ENCODE data around the gene GRHPR. TPM values are rescaled to one million over a fixed set of nuclear protein-coding genes. Genes with fewer than 3 reads are reported as not detected.
A peak's percentile ranks its signal among the peaks of the same experiment; 100 is the strongest.

The GRHPR gene
- total and polyA plus RNA-seq, 2 of the 8 experiments (the other 6 are each of a cell fraction or from before 2014, with no cell fraction given): 97.0 to 201 TPM

- H2BK12ac ChIP-seq (ENCODE audit: low read depth, low read length): no peak overlapping the region
- no peak for FAIRE-seq
- no peaks in the 10 kb centered on the region for H3K9me3 ChIP-seq (ENCODE audit: insufficient read depth in 2 of 2, low read depth in 1 of 2, low read length in 1 of 2)
- peaks cover 33 to 69% (median 54%) of the 10 kb centered on the region in 4 experiments for H3K36me3 ChIP-seq (ENCODE audit: control insufficient read depth in 2 of 4, insufficient read depth in 4 of 4, low read length in 3 of 4)
- no peak overlapping the region for H3K27ac ChIP-seq (ENCODE audit: low read depth, low read length)
- H3K4me1 ChIP-seq (replicated peaks in 1 of 4; ENCODE audit: control insufficient read depth in 3 of 4, insufficient read depth in 4 of 4, low read length in 3 of 4): peaks cover 3 to 15% (median 9%) of the 10 kb centered on the region in 4 experiments
- no peak overlapping the region for H2BK5ac ChIP-seq (ENCODE audit: low read depth, low read length)
- peaks cover 0 to 19% of the 10 kb centered on the region in 2 experiments; a peak in 2 of 4 replicates for H3K79me2 ChIP-seq (ENCODE audit: control insufficient read depth in 1 of 2, insufficient read depth in 2 of 2, low read length in 2 of 2)
- H3K27me3 ChIP-seq (replicated peaks in 1 of 4; ENCODE audit: control insufficient read depth in 3 of 4, extremely low read depth in 1 of 4, insufficient read depth in 3 of 4, low read length in 3 of 4): no peaks in the 10 kb centered on the region
- H4K8ac ChIP-seq (ENCODE audit: extremely low read depth, insufficient read depth, low read length): peak overlapping the region; percentile 79
- H3K23me2 ChIP-seq (ENCODE audit: low read depth, low read length): peaks cover 4% of the 10 kb centered on the region; the same call in 1 of the 2 replicates
- peaks cover 11 to 29% of the 10 kb centered on the region in 2 experiments for H4K20me1 ChIP-seq (replicated peaks in 1 of 2; ENCODE audit: control insufficient read depth in 1 of 2, insufficient read depth in 2 of 2, low read length in 2 of 2)
- H3K14ac ChIP-seq (ENCODE audit: insufficient read length): no peak overlapping the region
- no peak overlapping the region for H3K56ac ChIP-seq (replicated peaks; ENCODE audit: insufficient read length, low read depth, low read length)
- no peak overlapping the region for H4K91ac ChIP-seq (replicated peaks; ENCODE audit: insufficient read length, low read length)
- H2AK5ac ChIP-seq (ENCODE audit: low read depth, low read length): no peak overlapping the region
- no peak for DNase-seq (ENCODE audit: low read depth in 1 of 2, low spot score in 2 of 2)
- no peak overlapping the region for H2BK120ac ChIP-seq (replicated peaks; ENCODE audit: low read depth, low read length)
- H3K9ac ChIP-seq (replicated peaks in 1 of 4; ENCODE audit: extremely low read depth in 1 of 4, low read depth in 3 of 4, low read length in 3 of 4): no peak overlapping the region
- 94% methylated on average over 5 of the region's 5 CpGs; no CpG with 5 or more reads in 1 of the 2 experiments for WGBS, 2 experiments (ENCODE audit: extremely low coverage in 1 of 2, insufficient coverage in 1 of 2, insufficient read length in 1 of 2, insufficient replicate concordance in 2 of 2, low coverage in 1 of 2, low lambda C conversion rate in 2 of 2, missing lambda C conversion rate in 1 of 2)
- H3K79me1 ChIP-seq (ENCODE audit: low read depth, low read length): peaks cover 2% of the 10 kb centered on the region
- H2AFZ ChIP-seq (ENCODE audit: low read length): no peak overlapping the region
- H2BK20ac ChIP-seq (ENCODE audit: low read length): no peak overlapping the region
- H2BK15ac ChIP-seq (ENCODE audit: low read length): no peak overlapping the region
- no peak overlapping the region for H3K4ac ChIP-seq (replicated peaks; ENCODE audit: insufficient read length, low read depth, low read length)
- TF ChIP-seq USF2 (IDR thresholded peaks at IDR 0.05; ENCODE audit: low read length) (no peak), BACH1 (IDR thresholded peaks at IDR 0.05; ENCODE audit: low read length) (no peak), ASH2L (IDR thresholded peaks at IDR 0.05; ENCODE audit: low read length) (no peak), HDAC2 (IDR thresholded peaks at IDR 0.05; ENCODE audit: borderline replicate concordance in 1 of 2, low read depth in 2 of 2, low read length in 2 of 2) (no peak), RNF2 (IDR thresholded peaks at IDR 0.05; ENCODE audit: borderline replicate concordance, low read depth, low read length, missing control alignments, poor library complexity, severe bottlenecking) (no peak), ATF2 (IDR thresholded peaks at IDR 0.05; ENCODE audit: low read length) (no peak), CTCF (IDR thresholded peaks at IDR 0.05; ENCODE audit: control extremely low read depth in 1 of 3, insufficient read depth in 1 of 3, low read depth in 1 of 3, low read length in 3 of 3) (no peak)
- H3K23ac ChIP-seq (ENCODE audit: insufficient read length): no peak overlapping the region
- CTCF ChIA-PET (ENCODE audit: partially characterized antibody): interaction anchor here (0.9 to 1.4 kb wide), 2 partner anchors 25 to 28 kb away, joined by 3 to 6 read pairs; no protein-coding TSS in a partner anchor
- H4K5ac ChIP-seq (ENCODE audit: insufficient read length, low read depth, low read length): no peak overlapping the region
- no peak overlapping the region for H3K4me2 ChIP-seq (ENCODE audit: insufficient read depth in 1 of 2, low read depth in 2 of 2, low read length in 2 of 2)
- H3K18ac ChIP-seq (ENCODE audit: extremely low read depth, low read length): no peak overlapping the region
- POLR2A ChIA-PET (ENCODE audit: partially characterized antibody): interaction anchor here (0.8 to 3.2 kb wide), 8 partner anchors 8 to 30 kb away, joined by 3 to 14 read pairs (median 4); no protein-coding TSS in a partner anchor
- no peak overlapping the region for H3K4me3 ChIP-seq (ENCODE audit: extremely low read depth in 1 of 4, insufficient read depth in 2 of 4, low read depth in 3 of 4, low read length in 4 of 4)
These were observed 14.0 kb downstream of the GRHPR start for GRCh38 chr9:37436540-37436939.

All from H1 (cell line).